Stimulated activated CD8-positive, alpha-beta memory T cell treated with anti-CD3 and anti-CD28 coated beads, Interleukin-4, amount 100 ng/mL, for 24 hours (primary cell): ENCODE data around the gene DOC2B.
"Not testable (repeated sequence)": the region's sequence is repeated elsewhere in the genome, so short reads cannot be mapped to it uniquely, and the experiment has no call there.

Experiments
- DNase-seq: peaks from one replicate; pipeline ENCODE4 v3.0.0-alpha.2; 2020; ENCODE audit warnings: low read depth

Gene DOC2B

DNA sequence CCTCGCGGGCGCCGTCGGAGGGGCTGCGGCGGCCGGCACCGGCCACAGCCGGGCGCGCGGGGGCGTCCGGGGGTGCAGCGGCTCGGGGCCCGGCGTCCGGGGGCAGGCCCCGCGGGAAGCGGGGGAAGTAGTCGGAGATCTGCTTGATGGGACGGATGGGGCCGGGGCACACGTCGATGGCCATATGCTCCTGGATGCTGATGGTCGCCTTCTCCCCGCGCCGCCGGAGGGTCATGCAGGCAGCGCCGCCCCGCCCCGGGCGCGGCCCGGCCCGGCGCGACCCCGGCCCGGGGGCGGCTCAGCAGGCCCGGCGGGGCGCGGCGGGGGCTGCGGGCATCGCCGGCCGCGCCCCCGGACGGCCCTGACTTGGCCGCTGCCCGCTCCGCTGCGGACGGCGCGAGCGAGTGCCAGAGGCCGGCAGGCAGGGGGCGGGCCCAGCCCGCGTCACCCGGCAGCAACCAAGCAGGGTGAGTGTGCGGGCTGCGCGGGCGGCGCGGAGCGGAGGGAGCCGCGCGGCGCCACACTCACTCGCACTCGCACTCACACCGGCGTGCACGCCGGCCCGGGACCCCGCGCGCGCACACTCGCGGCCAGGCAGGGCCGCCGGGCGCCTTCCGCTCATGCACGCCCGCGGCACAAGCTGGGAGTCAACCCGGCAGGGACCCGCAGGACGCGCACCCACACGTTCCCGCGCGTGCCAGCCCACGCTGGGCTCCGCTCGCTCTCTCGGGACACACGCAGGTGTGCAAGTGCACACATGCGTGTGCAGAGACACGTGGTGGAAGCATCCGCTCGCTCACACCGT is at the start of gene DOC2B:
TSS of gene DOC2B (minus strand) at position 406 of the 805 bp plus-strand sequence. CDS start at position 235, 171 bp downstream.
- DNase-seq: no peak

DNA sequence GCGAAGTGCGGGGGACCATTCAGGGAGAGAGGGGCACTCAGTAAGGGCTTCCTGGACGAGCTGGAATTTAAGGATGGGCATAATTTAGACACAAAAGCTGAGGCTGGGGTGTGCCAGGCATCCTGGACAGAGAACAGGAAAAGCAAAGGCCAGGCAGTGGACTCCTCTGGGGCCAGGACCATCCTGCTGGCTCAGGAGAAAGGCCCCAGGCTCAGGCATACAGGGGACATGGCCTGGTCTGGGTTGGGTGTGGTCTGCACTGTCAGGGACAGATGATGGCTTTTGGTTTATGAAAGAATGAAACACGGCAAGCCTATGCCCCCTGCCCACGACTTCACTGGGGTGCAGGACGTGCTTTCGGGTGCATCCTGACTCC is 48.9 kb upstream of the DOC2B start:
- no peak for DNase-seq

DNA sequence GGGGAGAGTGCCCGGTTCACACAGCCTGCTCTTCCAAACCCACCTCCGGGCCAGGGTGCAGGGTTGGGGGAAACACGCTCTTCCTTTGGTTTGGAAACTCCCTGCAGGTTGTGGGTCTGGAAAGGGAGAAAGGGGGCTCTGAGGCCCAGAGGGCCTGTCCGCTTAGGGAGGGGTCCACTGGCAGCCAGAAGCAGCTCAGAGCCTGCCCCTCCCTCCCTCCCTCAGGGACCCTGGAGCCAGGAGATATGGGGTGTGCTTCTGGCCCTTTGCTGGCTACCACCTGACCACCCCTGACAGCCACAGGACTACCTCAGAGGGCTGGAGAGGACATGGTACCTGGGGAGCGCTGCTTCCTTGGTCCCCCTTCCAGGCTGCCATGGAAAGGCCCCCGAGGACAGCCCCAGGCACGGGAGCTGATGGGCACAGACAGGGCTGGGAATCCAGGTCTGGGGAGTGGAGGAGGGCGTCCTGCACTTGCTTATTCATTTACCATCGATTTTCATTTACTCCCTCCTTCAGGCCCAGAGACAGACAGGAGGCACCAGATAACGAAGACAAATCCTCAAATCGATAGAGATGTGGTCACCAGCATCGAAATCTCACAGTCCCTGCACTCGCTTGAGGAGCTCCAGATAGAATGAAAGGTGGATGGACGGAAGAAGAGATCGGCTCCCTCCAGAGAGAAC is 48.4 kb upstream of the DOC2B start:
- DNase-seq: no peak

DNA sequence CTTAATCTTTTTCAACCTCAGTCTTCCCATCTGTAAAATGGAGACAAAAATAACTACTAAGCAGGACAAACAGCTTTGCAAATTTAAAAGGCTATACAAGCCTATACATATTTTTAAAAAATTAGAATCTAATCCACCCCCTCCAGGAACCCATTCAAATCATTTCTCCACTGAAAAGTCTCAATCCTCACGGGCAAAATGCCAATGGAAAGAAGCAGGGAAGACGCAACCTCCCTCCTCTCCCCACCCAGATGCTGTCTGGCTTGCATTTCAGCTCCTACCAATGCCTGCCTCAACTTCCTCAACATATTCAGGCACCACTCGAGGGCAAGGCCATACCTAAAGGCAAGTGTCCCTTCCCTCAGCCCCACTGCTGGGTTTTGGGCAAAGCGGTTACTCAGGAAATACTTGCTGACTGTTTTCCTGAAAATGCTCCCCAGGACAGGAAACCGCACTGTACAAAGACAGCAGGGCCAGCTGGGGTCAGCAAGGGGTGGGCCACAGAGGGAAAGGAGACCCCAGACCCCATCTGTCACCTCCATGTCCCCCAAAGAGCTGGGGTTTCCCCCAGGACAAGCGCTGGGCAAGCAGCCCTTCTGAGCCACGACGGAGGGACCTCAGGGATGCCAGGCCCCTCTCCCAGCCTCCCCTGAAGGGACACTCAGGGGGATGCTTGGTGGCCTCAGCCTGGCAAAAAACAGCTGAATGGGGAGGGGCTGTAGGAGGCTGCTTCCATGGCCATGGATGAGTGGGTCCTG is 47.7 kb upstream of the DOC2B start:
- no peak for DNase-seq

DNA sequence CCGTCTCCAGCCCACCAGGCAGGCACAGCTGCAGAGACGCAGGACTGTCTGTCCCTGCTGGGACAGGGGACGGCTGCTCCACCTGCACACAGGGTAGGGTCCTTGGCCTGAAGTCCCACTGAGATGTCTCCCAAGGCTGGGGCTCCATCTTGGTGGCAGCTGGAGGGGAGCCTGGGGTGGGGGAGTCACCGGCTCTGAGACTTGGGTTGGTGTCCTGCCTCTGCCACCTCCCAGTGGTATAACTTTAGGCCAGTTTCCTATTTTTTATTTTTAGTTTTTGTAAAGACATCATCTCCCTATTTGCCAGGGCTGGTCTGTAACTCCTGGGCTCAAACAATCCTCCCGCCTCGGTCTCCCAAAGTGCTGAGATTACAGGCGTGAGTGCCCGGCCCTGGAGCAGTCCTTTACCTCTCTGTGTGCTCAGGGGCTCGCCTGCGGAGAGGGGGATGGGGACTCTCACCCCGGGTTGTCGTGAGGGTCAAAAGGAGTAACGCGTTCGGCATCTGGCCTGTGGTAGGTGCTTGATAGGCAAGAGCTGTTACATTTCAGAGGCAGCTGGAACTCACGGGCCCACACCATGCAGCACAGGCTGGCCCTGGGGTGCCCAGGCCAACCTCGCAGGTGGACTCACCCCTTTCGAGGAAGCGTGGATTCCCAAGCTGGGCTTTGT is 46.6 kb upstream of the DOC2B start:
- no peak for DNase-seq

DNA sequence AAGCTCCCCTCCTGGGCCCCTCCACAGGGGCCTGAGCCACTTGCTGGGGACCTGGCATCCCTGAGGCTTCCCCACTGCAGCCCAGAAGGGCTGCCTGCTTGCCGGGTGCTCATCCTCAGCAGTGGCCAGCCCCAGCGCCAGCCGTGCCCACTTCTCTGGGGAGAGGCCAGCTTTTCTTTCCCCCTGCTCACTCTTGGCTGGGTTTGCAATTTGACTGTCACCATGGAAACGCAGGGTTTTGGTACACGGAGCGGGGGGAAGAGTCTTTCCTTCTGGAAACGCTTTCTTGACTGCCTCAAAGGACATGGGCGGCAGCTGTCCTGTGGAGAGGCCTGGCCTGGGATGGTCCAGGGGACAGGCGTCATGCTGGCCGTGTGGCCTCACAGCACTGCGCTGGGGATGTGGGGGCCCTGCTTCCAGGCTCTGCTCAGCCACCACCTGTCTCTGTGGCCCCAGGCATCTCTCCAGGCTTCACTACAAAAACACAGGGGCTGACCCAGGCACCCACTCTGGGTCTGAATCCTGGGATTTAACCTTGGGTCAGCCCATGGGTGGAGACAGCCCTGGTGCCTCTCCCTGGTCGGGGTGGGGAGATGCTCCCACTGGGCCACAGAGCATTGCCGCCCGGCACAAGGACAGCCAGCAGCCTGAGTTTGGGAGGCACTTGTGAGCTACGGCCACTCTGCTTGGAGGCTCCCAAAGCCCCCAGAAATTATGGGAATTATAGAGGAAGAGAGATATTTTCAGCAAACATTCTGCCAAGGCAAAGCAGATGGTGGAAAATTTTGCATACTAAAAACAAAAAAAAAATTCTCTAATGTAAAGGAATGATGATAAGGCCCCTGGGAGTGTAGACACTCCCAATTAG is 45.9 kb upstream of the DOC2B start:
- DNase-seq: no peak

DNA sequence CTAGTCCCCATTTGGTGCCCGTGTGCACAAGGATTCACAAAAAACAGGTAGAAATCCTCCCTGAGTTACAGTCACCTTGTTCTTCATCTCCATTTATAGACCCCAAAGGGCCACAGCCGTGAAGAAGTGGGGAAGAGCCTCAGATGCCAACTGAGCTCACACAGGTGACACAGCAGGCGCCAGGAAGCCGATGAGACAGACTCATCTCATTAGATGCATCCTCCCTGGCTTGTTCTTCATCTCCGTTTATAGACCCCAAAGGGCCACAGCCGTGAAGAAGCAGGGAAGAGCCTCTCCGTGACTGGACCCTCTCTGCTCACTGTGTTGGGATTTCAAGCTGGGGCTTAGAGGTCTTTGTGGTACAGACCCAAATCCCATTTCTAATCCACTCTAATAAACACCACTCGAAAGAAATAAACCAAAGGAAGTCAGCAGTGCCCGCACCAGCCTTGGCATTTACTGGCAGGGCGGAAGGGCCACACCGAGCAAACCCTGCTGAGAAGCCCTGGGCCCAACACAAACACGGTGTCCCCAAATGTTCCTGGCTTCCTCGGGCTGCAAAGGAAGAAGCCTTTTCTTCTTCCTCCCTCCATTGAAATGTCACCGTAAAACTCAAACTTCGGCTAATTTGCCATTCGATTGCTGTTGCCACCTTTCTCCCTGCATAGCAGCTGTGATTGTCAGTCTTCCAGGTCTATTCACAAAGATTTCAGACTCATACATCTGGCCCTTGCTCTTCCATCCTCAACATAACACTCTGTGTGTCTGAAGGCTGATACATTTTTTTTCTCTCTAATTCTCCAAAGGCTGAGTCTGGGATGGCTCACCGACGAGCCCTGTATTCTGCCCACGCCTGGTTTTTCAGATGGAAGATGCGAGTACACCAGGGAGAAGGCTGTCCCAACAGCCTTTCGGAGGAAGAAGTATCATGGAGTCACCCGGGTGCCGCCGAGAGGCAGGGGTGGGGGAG is 44.9 kb upstream of the DOC2B start:
- no peak for DNase-seq

DNA sequence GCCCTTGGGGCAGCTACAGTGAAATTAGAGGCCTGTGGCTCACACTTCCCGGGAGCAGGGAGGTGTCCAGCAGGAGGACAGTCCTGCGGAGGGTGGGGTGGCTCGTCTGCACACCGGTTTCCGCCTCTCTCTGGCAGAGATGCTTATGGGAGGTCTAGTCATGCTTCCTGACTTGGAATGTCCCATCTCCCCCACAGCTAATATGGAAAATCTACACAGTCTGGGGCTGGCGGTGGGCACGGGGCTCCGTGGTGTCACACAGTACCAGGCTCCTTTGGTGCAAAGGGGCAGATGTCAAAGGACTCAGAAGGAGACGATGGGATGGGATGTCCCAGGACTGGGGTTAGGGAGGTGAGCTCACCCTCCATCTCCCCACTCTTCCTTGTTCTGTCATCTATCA is 44.1 kb upstream of the DOC2B start:
- no peak for DNase-seq

DNA sequence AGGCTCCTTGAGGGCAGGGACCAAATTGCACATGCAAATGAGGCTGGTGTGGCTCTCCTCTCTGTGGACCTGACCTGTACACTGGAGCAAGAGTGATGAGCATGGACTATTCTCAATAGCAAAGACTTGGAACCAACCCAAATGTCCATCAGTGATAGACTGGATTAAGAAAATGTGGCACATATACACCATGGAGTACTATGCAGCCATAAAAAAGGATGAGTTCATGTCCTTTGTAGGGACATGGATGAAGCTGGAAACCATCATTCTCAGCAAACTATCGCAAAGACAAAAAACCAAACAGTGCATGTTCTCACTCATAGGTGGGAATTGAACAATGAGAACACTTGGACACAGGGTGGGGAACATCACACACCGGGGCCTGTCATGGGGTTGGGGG is 43.1 kb upstream of the DOC2B start:
- not testable (repeated sequence) for DNase-seq

DNA sequence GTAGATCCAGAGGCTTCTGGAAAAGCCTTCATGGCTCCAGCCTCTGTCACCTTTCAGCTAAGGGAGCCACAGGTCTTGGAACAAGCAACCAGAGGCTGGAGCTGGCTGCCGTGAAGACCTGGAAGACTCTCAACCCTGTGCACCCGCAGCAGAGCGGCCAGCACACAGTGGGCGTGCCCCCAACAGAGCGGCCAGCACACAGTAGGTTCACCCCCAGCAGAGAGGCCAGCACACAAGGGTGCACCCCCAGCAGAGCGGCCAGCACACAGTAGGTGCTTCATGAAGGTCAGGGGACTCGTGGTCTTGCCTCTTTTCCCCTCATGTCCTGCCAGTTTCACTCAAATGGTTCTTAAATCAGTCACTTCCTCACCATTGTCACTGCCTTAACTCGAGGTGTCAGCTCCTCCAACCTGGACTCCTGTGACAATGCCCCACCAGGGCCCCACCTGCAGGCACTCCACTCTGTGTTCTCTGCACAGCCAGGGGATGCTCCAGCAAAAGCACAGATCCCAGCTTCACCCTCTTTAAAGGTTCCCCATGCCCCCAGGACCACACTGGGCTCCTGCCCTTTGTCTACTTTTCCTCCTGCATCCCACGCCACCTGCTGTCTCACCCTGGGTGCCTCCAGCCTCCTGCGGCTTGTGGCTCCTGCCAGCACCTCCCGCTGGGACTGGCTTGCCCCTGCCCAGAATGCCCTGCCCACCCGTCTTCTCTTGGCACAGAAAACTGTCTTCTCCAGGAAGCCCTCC is 42.4 kb upstream of the DOC2B start:
- no peak for DNase-seq

DNA sequence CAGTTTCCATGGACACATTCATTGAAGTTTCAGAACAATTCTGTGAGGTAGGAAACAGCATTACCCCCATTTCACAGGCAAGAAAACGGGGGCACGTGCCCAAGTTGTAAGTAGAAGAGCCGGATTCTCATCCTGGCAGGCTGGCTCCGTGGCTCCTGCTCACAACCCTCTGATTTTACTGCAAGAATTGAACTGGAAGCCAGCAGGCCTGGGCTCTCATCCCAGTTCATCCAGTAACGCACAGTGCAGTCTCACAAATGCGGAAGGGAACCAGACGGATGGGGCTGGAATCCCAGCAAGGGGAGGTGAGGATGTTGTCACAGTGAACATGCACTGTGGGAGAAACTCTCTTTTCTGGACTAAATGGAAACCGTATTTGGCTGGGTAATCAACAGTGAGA is 40.7 kb upstream of the DOC2B start:
- no peak for DNase-seq

DNA sequence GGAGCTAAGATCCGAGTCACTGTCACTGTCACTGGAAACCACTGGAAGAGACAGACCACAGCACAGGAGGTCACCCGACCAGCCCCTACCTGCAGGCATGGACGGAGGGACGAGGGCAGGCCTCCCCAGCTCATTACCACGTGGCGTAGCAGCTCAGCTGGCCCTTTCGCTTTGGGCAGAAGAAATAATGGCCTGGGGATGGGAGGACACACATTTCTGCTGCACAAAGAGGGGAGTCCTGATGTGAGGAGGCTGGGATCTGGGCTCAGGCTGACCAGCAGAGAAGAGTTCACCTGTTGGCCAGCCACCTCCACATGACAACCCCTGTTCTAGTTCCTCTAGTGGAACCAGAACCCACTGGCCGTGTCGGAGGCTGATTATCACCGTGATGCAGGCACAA is 38.2 kb upstream of the DOC2B start:
- no peak for DNase-seq

DNA sequence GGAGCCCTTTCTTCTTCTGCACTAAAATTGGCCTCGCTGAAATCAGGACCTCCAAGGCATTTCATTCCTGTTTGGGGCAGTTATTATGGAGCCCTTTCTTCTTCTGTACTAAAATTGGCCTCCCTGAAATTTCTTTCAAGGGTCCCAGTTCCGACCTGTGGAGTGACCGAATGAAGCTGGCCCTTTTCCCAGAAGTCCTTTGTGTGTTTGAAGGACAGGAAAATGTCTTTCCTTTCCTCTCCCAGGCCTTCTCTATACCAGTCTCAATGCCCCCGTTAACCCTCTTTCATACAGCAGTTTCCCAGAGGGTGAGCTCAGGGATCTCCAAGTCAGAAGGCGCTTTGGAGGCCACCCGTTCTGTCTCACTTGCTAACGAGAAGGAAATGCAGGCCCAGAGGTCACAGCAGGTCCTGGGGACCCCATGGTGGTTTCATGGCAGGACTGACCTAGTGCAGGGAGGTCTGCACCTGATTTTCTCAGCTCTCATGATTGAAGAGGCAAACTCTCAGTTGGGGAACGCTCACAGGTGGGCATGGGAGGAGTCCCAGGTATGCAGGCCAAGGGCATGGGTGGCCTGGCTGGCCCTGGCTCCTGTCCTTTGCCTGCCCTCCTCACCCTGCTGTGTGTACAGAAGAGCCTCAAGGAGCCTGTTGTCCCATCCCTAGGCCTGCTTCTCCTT is 37.1 kb upstream of the DOC2B start:
- no peak for DNase-seq

DNA sequence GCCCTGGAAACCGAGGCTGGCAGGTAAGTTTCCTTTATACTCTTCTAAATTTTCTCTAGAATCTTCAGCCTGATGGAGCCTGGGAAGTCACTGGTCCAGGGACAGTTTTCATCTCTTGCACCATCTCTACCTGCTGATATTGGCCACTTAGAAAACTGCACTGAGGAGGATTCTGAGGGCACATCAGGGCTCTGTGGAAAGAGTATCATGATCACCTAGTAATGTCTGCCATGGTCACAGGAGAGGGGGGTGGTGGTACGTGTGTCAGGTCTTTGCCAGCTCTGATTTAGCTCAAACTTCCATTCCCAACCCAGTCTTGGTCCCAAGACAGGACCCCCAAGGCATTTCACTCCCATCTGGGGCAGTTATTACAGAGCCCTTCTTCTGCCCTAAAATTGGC is 35.2 kb upstream of the DOC2B start:
- DNase-seq: no peak

DNA sequence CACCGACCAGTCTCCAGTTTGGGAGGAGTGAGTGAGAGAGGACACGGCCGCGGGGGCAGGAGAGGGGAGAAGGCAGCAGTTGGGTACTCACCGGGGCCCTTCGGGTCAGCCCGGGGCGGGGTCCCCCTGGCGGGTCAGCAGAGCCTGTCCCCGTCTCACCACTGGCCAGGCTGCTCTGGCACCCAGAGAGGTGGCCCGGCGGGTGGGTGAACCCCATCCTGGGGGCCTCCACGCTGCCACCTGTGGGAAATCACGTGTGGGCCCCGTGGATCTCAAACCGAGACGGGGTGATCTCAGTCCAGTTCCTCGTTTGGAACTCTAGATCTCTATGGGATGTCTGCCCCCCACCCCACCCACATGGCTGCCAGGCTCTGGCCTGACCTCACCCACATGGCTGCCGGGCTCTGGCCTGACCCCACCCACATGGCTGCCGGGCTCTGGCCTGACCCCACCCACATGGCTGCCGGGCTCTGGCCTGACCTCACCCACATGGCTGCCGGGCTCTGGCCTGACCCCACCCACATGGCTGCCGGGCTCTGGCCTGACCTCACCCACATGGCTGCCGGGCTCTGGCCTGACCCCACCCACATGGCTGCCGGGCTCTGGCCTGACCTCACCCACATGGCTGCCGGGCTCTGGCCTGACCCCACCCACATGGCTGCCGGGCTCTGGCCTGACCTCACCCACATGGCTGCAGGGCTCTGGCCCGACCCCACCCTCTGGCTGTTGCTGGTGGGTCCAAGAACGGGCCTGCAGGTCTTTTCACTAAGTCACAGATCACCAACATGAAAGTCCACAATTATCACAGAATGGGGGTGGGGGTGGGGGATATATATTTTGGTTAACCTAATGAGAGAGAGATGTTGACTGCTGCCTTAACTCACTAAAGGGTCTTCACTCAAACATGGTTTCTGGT is 34.4 kb upstream of the DOC2B start:
- DNase-seq: not testable (repeated sequence)

DNA sequence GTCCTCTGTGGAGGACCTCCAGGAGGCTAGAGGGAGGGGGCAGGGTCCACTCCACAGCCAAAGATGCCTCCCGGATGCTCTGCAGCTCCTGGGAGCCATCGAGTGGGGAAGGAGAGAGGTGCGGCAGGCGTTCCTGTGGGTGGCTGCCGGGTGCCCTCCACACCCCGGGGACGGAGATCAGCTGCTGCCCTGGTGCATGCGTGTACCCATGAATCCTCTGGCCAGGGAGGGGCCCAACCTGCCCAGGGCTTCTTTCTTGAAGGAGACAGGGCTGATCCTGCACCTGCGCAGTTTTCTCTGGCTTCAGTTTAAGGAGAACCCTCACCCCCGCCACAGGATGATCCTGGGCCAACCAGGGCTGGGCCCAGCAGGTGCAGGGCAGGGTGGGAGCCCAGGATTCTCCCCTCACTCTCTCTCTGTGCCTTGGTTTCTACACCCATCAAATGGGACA is 33.5 kb upstream of the DOC2B start:
- no peak for DNase-seq

DNA sequence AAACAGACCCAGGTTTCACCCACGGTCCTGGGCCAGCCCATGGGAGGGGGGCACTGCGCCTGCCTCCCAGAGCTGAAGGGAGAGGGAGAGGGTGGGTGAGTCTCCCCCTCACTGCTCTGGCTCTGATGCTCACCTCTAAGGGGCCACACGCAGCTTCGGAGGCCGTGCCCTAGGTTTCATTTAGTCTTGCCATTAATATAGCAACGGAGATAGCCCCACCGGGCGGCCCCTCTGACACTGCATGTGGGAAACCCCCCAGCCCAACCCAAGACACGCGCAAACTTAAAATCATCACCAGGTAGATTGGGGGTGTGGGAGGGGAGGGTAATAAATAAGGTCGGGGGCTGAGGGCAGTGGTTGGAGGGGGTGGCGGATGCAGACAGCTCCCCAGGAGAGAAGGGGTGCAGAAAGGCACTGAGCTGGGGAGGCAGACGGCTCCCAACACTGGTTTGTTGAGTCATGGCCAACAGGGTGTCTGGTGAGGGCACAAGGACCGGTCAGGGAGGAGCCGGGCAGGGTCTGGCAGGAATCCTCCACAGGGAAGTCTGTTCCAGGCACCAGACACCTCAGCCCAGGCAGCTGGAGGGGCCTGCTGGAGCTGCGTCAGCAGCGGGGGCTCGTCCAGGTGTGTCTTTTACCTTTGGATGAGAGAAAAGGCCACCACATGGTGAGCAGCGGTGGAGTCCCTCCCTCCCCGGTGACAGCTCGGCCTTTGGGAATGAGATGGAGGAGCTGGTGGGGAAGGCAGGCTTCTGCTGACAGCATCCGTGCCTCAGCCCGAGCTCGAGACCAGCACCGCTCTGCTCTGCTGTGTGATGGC is 32.0 kb upstream of the DOC2B start:
- no peak for DNase-seq
